ENCODE results near the gene SLK. TPM values are rescaled to one million over a fixed set of nuclear protein-coding genes. Genes with fewer than 3 reads are reported as not detected.

Gene SLK
- total RNA-seq, 1 experiment from 2014 or later, result 39.1 TPM

GRCh38 chr10:103985726-103986125, 18.8 kb downstream of the SLK start:
- TF ChIP-seq EZH2 (IDR thresholded peaks at IDR 0.05; ENCODE audit: borderline replicate concordance, low read depth, low read length, poor library complexity, severe bottlenecking) (no peak), CTCF (conservative IDR thresholded peaks at IDR 0.05; ENCODE audit: low read depth, low read length) (no peak)
- H3K27me3 ChIP-seq (replicated peaks; ENCODE audit: insufficient read depth, low read depth, low read length, poor library complexity), result no peaks in the 10 kb centered on the region
- BruUV-seq (replicated peaks), result no TSS peak
- no peaks in the 10 kb centered on the region for H3K36me3 ChIP-seq (ENCODE audit: insufficient read depth, low read length, poor library complexity, severe bottlenecking)
- no peaks in the 10 kb centered on the region for H3K9me3 ChIP-seq (ENCODE audit: low read depth, low read length, poor library complexity, severe bottlenecking)
- H3K27ac ChIP-seq (ENCODE audit: low read depth, low read length, poor library complexity, severe bottlenecking), result no peak overlapping the region
- intact Hi-C loops (cut with micrococcal nuclease; ENCODE audit: unreplicated experiment), result no loop called here
- ChIA-PET CTCF (no interaction called here), POLR2A (ENCODE audit: low non-redundant PET) (no interaction called here)
- no peak overlapping the region for H3K4me3 ChIP-seq (ENCODE audit: low read depth, low read length, poor library complexity, severe bottlenecking)
- H3K4me1 ChIP-seq (ENCODE audit: insufficient read depth, low read length, poor library complexity, severe bottlenecking), result peaks cover 27% of the 10 kb centered on the region
- DNase-seq (ENCODE audit: low spot score), result no peak

GRCh38 chr10:103986360-103986759, 19.4 kb downstream of the SLK start:
- no peak for TF ChIP-seq CTCF (conservative IDR thresholded peaks at IDR 0.05; ENCODE audit: low read depth, low read length)
- TF ChIP-seq EZH2 (IDR thresholded peaks at IDR 0.05; ENCODE audit: borderline replicate concordance, low read depth, low read length, poor library complexity, severe bottlenecking), result no peak
- ChIA-PET POLR2A (ENCODE audit: low non-redundant PET) (no interaction called here), CTCF (no interaction called here)
- H3K9me3 ChIP-seq (ENCODE audit: low read depth, low read length, poor library complexity, severe bottlenecking), result no peaks in the 10 kb centered on the region
- peaks cover 27% of the 10 kb centered on the region for H3K4me1 ChIP-seq (ENCODE audit: insufficient read depth, low read length, poor library complexity, severe bottlenecking)
- intact Hi-C loops (cut with micrococcal nuclease; ENCODE audit: unreplicated experiment), result no loop called here
- H3K36me3 ChIP-seq (ENCODE audit: insufficient read depth, low read length, poor library complexity, severe bottlenecking), result no peaks in the 10 kb centered on the region
- DNase-seq (ENCODE audit: low spot score), result no peak
- no TSS peak for BruUV-seq (replicated peaks)
- no peak overlapping the region for H3K4me3 ChIP-seq (ENCODE audit: low read depth, low read length, poor library complexity, severe bottlenecking)
- no peak overlapping the region for H3K27ac ChIP-seq (ENCODE audit: low read depth, low read length, poor library complexity, severe bottlenecking)
- no peaks in the 10 kb centered on the region for H3K27me3 ChIP-seq (replicated peaks; ENCODE audit: insufficient read depth, low read depth, low read length, poor library complexity)

GRCh38 chr10:103990121-103990520, 23.2 kb downstream of the SLK start:
- no peaks in the 10 kb centered on the region for H3K9me3 ChIP-seq (ENCODE audit: low read depth, low read length, poor library complexity, severe bottlenecking)
- intact Hi-C loops (cut with micrococcal nuclease; ENCODE audit: unreplicated experiment), result no loop called here
- ChIA-PET CTCF (no interaction called here), POLR2A (ENCODE audit: low non-redundant PET) (no interaction called here)
- BruUV-seq (replicated peaks), result no TSS peak
- TF ChIP-seq CTCF (conservative IDR thresholded peaks at IDR 0.05; ENCODE audit: low read depth, low read length) (no peak), EZH2 (IDR thresholded peaks at IDR 0.05; ENCODE audit: borderline replicate concordance, low read depth, low read length, poor library complexity, severe bottlenecking) (no peak)
- no peak overlapping the region for H3K27ac ChIP-seq (ENCODE audit: low read depth, low read length, poor library complexity, severe bottlenecking)
- H3K27me3 ChIP-seq (replicated peaks; ENCODE audit: insufficient read depth, low read depth, low read length, poor library complexity), result no peaks in the 10 kb centered on the region
- H3K36me3 ChIP-seq (ENCODE audit: insufficient read depth, low read length, poor library complexity, severe bottlenecking), result peaks cover 5% of the 10 kb centered on the region
- no peak for DNase-seq (ENCODE audit: low spot score)
- H3K4me3 ChIP-seq (ENCODE audit: low read depth, low read length, poor library complexity, severe bottlenecking), result no peak overlapping the region
- H3K4me1 ChIP-seq (ENCODE audit: insufficient read depth, low read length, poor library complexity, severe bottlenecking), result peaks cover 7% of the 10 kb centered on the region
